ENCODE results near the gene SENP1.

SENP1 gene

DNA sequence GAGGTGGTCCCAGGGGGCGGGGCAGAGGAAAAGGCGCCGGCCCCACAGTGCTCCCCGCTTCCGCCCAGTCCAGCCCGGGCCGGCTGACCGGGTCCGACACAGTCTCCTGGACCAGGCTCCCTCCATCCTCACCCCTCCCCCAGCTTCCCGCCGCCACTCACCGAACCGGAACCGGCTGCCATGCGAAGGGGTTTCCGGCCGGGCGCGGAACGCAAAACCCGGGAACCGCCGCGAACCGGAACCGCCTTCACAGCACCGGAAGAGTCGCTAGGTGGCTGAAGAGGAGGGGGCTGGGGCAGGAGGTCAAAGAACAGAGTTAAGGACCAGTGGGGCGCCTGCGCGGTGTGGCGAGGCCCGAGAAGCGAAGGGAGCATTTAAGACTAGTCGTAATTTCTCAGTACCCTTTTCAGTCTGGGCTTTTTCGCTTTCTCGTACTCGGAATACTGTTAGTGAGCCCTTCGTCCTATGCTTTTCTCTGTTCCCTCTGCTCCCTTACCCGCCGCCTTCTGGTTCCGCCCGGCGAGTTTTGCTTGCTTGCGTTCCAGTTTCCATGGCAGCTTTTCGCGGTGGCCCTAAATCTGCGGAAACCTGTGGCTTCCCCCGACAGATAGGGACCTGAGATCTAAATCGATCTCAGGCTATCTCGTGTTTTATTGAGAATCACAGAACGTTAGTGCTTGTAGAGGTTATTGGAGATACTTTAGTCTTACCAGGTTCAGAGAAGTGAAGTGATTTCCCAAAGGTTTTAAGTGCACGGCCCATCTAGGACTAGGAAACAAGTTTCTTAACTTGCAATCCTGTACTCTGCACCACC, at the start of gene SENP1:
Gene SENP1, minus strand, starts transcription at position 213 of the 814 bp plus-strand sequence. CDS start 4,607 bp downstream, outside the sequence.
- Histone ChIP-seq H3K4me1 (ENCODE audit: control insufficient read depth in 5 of 5, insufficient read depth in 5 of 5, low read length in 5 of 5) (peaks cover 3 to 21% (median 20%) of the 10 kb centered on the region in 5 donors), H3K27ac (ENCODE audit: low read depth, low read length) (peak within 1 kb of the TSS; percentile 93)

DNA sequence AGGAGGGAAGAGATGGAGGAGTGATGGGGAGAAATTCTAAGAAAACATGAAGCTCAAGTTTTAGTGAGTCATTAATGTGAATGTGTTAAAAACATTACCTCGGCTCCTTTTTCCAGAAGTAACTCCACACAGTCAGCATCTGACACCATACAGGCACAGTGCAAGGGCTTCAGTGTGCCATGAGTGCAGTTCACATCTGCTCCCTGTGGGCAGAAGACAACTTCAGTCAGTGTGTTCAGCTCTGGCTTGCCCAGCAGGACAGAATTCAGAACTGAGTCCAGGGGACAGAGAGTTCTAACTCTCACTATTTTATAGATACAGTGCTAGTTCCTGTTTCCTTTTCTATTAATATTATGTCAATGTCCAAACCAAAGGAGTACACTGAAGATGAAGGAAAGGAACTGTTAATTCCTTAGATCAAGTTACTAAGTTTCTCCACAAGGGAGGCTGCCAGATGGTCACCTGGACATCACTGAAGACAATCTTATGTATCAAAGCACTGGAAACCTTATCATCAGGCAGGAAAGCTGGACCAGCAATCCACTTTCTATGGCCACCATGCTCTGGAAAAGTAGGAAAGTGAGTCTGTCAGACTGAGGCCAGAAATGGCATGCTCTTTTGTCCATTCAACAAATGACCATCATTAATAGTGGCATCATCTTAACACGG, 45.4 kb upstream of the SENP1 start:
- no peak overlapping the region for H3K27ac ChIP-seq (ENCODE audit: low read depth, low read length)
- peaks cover 0 to 8% (median 2%) of the 10 kb centered on the region in 5 donors for H3K4me1 ChIP-seq (ENCODE audit: control insufficient read depth in 5 of 5, insufficient read depth in 5 of 5, low read length in 5 of 5)
- H3K4me3 ChIP-seq (ENCODE audit: low read depth in 1 of 5, low read length in 5 of 5), result no peak overlapping the region
- peak overlapping the region in 1 of 5 donors; percentile 11 for H3K9ac ChIP-seq (ENCODE audit: low read length in 5 of 5)
- H3K27me3 ChIP-seq (ENCODE audit: control insufficient read depth in 5 of 5, insufficient read depth in 4 of 5, low read length in 5 of 5), result no peaks in the 10 kb centered on the region
- peaks cover 42 to 69% (median 56%) of the 10 kb centered on the region in 5 donors for H3K36me3 ChIP-seq (ENCODE audit: control insufficient read depth in 5 of 5, insufficient read depth in 5 of 5, low read length in 5 of 5)
- no peaks in the 10 kb centered on the region for H3K9me3 ChIP-seq (ENCODE audit: control insufficient read depth in 5 of 5, low read length in 5 of 5)

More for the DNA sequence above, at the start of gene SENP1:
- H3K9me3 ChIP-seq (ENCODE audit: control insufficient read depth in 5 of 5, low read length in 5 of 5), result no peaks in the 10 kb centered on the region
- H3K27me3 ChIP-seq (ENCODE audit: control insufficient read depth in 5 of 5, insufficient read depth in 4 of 5, low read length in 5 of 5), result peaks cover 0 to 2% (median 0%) of the 10 kb centered on the region in 5 donors
- no peaks in the 10 kb centered on the region for H3K36me3 ChIP-seq (ENCODE audit: control insufficient read depth in 5 of 5, insufficient read depth in 5 of 5, low read length in 5 of 5)
- peak within 1 kb of the TSS; percentile 84 to 99 (median 97) for H3K9ac ChIP-seq (ENCODE audit: low read length in 5 of 5)
- peak within 1 kb of the TSS; percentile 78 to 96 (median 92) for H3K4me3 ChIP-seq (ENCODE audit: low read depth in 1 of 5, low read length in 5 of 5)

DNA sequence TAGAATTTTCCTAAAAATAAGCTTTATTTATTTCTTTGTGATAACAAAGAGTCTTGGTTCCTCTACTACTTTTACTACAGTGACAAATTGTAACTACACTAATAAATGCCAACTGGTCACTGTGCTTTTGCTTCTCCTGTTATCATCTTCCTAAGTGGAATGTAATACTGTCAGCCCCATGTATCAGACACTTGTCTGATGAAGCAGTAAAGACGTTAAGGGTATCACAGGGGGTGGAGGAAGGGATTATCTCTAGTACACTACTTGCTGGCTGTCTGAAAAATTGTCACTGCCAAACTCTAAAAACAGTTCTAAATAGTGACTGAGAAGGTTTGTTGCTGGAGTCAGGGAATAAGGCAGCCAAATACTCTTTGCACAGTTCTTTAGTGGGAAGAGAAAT, 40.1 kb upstream of the SENP1 start:
- no peak overlapping the region for H3K27ac ChIP-seq (ENCODE audit: low read depth, low read length)
- H3K9ac ChIP-seq (ENCODE audit: low read length in 5 of 5), result no peak overlapping the region
- no peak overlapping the region for H3K4me3 ChIP-seq (ENCODE audit: low read depth in 1 of 5, low read length in 5 of 5)
- H3K4me1 ChIP-seq (ENCODE audit: control insufficient read depth in 5 of 5, insufficient read depth in 5 of 5, low read length in 5 of 5), result peaks cover 0 to 4% (median 0%) of the 10 kb centered on the region in 5 donors
- no peaks in the 10 kb centered on the region for H3K27me3 ChIP-seq (ENCODE audit: control insufficient read depth in 5 of 5, insufficient read depth in 4 of 5, low read length in 5 of 5)
- peaks cover 34 to 94% (median 77%) of the 10 kb centered on the region in 5 donors for H3K36me3 ChIP-seq (ENCODE audit: control insufficient read depth in 5 of 5, insufficient read depth in 5 of 5, low read length in 5 of 5)
- H3K9me3 ChIP-seq (ENCODE audit: control insufficient read depth in 5 of 5, low read length in 5 of 5), result no peaks in the 10 kb centered on the region

DNA sequence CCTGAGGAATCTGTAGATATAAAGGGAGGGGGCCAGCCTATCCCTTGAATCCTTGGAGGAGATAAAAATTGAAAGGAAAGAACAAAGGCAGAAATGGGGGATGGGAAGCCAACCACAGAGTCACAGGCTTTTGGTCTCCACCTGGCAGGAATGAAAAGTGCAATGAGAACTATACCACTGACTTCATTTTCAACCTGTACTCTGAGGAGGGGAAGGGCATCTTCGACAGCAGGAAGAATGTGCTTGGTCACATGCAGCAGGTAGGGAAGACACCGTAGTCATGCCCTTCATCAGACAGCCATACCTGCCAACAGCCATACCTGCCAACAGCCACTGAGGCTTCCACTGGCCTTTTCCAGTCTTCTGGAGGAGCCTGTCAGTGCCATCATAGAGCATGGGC, 38.0 kb upstream of the SENP1 start:
- Histone ChIP-seq H3K4me3 (ENCODE audit: low read depth in 1 of 5, low read length in 5 of 5) (no peak overlapping the region), H3K9me3 (ENCODE audit: control insufficient read depth in 5 of 5, low read length in 5 of 5) (no peaks in the 10 kb centered on the region), H3K27ac (ENCODE audit: low read depth, low read length) (no peak overlapping the region), H3K27me3 (ENCODE audit: control insufficient read depth in 5 of 5, insufficient read depth in 4 of 5, low read length in 5 of 5) (no peaks in the 10 kb centered on the region), H3K9ac (ENCODE audit: low read length in 5 of 5) (no peak overlapping the region), H3K36me3 (ENCODE audit: control insufficient read depth in 5 of 5, insufficient read depth in 5 of 5, low read length in 5 of 5) (peaks cover 20 to 94% (median 73%) of the 10 kb centered on the region in 5 donors), H3K4me1 (ENCODE audit: control insufficient read depth in 5 of 5, insufficient read depth in 5 of 5, low read length in 5 of 5) (peaks cover 0 to 4% (median 0%) of the 10 kb centered on the region in 5 donors)

DNA sequence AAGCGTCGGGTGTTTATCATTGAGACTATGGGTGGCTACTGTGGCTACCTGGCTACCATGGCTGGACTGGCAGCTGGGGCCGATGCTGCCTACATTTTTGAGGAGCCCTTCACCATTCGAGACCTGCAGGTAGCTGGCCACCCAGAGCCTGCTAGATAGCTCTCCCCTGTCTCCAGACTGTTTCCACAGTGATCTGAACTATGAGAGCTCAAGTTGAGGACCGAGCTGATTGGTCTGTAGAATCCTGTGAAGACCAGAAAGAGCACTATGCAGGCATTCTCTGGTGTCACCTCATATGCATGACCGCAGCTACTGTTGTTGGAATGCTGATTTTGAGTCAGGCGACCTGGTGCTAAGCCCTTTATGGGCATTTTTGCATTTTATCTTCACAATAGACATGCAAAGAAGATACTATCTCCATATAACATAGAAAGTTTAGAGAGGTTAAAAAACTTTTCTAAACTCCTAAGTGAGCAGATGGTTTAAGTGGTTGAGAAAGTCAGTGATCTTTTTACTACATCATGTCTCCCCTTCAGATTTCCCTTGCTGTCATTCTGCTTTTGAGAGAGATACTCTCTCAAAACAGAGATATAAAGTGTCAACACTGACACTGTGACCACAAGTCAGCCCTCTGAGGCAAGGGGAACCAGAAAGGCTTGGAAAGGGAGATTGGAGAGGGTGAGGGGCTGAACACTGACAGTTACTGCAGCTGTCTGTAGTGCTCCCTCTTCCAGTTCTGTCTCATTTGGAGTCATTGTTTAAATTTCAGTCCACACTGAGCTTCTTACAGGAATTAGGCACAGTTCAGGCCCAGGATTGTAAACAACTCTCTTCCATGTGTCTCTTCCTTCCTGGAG, 37.2 kb upstream of the SENP1 start:
- H3K9me3 ChIP-seq (ENCODE audit: control insufficient read depth in 5 of 5, low read length in 5 of 5), result no peaks in the 10 kb centered on the region
- no peak overlapping the region for H3K4me3 ChIP-seq (ENCODE audit: low read depth in 1 of 5, low read length in 5 of 5)
- peaks cover 19 to 92% (median 68%) of the 10 kb centered on the region in 5 donors for H3K36me3 ChIP-seq (ENCODE audit: control insufficient read depth in 5 of 5, insufficient read depth in 5 of 5, low read length in 5 of 5)
- no peak overlapping the region for H3K9ac ChIP-seq (ENCODE audit: low read length in 5 of 5)
- H3K27me3 ChIP-seq (ENCODE audit: control insufficient read depth in 5 of 5, insufficient read depth in 4 of 5, low read length in 5 of 5), result no peaks in the 10 kb centered on the region
- H3K4me1 ChIP-seq (ENCODE audit: control insufficient read depth in 5 of 5, insufficient read depth in 5 of 5, low read length in 5 of 5), result peaks cover 0 to 2% (median 0%) of the 10 kb centered on the region in 5 donors
- no peak overlapping the region for H3K27ac ChIP-seq (ENCODE audit: low read depth, low read length)

DNA sequence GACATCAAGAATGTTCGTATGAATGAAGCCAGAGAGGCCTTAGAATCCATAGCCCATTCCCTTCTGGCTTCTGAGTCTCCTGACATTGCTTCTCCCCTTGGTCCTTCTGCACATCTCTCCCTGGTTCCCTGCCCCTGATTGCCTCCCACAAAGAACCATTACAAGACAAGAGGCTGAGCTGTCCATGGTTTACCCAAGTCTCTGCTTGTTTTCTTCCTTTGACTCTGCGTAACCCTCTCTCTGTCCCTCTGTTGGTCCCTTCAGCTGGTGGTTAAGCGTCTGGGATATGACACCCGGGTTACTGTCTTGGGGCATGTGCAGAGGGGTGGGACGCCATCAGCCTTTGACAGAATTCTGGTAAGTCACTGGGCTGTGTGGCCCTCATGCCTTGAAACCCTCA, 29.1 kb upstream of the SENP1 start:
- no peaks in the 10 kb centered on the region for H3K27me3 ChIP-seq (ENCODE audit: control insufficient read depth in 5 of 5, insufficient read depth in 4 of 5, low read length in 5 of 5)
- H3K36me3 ChIP-seq (ENCODE audit: control insufficient read depth in 5 of 5, insufficient read depth in 5 of 5, low read length in 5 of 5), result peaks cover 0 to 66% (median 53%) of the 10 kb centered on the region in 5 donors
- no peak overlapping the region for H3K4me3 ChIP-seq (ENCODE audit: low read depth in 1 of 5, low read length in 5 of 5)
- no peak overlapping the region for H3K27ac ChIP-seq (ENCODE audit: low read depth, low read length)
- no peaks in the 10 kb centered on the region for H3K9me3 ChIP-seq (ENCODE audit: control insufficient read depth in 5 of 5, low read length in 5 of 5)
- no peak overlapping the region for H3K9ac ChIP-seq (ENCODE audit: low read length in 5 of 5)
- H3K4me1 ChIP-seq (ENCODE audit: control insufficient read depth in 5 of 5, insufficient read depth in 5 of 5, low read length in 5 of 5), result no peaks in the 10 kb centered on the region

DNA sequence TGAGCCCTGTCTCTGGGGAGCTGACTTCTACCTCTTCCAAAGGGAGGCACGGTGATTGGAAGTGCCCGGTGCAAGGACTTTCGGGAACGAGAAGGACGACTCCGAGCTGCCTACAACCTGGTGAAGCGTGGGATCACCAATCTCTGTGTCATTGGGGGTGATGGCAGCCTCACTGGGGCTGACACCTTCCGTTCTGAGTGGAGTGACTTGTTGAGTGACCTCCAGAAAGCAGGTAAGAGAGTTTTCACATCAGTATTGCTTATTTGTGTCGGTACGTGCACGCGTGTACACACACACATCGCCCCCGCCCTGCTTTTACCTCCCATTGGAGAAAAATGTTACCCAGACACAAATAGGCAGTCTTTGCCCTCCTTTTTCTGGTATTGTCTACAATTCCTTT, 26.9 kb upstream of the SENP1 start:
- H3K9me3 ChIP-seq (ENCODE audit: control insufficient read depth in 5 of 5, low read length in 5 of 5), result no peaks in the 10 kb centered on the region
- H3K9ac ChIP-seq (ENCODE audit: low read length in 5 of 5), result no peak overlapping the region
- no peak overlapping the region for H3K4me3 ChIP-seq (ENCODE audit: low read depth in 1 of 5, low read length in 5 of 5)
- H3K27me3 ChIP-seq (ENCODE audit: control insufficient read depth in 5 of 5, insufficient read depth in 4 of 5, low read length in 5 of 5), result no peaks in the 10 kb centered on the region
- peaks cover 0 to 52% (median 45%) of the 10 kb centered on the region in 5 donors for H3K36me3 ChIP-seq (ENCODE audit: control insufficient read depth in 5 of 5, insufficient read depth in 5 of 5, low read length in 5 of 5)
- no peaks in the 10 kb centered on the region for H3K4me1 ChIP-seq (ENCODE audit: control insufficient read depth in 5 of 5, insufficient read depth in 5 of 5, low read length in 5 of 5)
- no peak overlapping the region for H3K27ac ChIP-seq (ENCODE audit: low read depth, low read length)

DNA sequence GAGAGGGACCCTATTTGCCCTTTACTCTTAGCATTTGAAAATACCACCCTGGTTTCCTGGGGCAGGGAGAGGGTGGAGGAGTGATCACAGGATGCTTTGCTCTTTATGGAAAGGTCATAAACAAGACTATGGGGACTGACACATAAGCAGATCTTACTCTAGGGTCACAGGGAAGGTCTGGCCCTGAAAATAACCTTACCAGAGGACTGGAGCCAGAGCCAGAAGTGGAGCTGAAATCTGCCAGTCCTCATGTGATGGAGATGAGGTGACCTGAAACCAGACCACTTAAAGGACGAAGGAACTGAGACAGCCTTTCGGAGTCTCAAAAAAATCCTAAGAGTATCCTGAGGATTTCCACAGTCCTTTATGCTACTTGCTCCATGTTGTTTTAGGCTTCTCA, 25.6 kb upstream of the SENP1 start:
- no peak overlapping the region for H3K4me3 ChIP-seq (ENCODE audit: low read depth in 1 of 5, low read length in 5 of 5)
- H3K9ac ChIP-seq (ENCODE audit: low read length in 5 of 5), result no peak overlapping the region
- H3K27ac ChIP-seq (ENCODE audit: low read depth, low read length), result no peak overlapping the region
- H3K36me3 ChIP-seq (ENCODE audit: control insufficient read depth in 5 of 5, insufficient read depth in 5 of 5, low read length in 5 of 5), result peaks cover 0 to 52% (median 40%) of the 10 kb centered on the region in 5 donors
- H3K9me3 ChIP-seq (ENCODE audit: control insufficient read depth in 5 of 5, low read length in 5 of 5), result no peaks in the 10 kb centered on the region
- H3K4me1 ChIP-seq (ENCODE audit: control insufficient read depth in 5 of 5, insufficient read depth in 5 of 5, low read length in 5 of 5), result no peaks in the 10 kb centered on the region
- no peaks in the 10 kb centered on the region for H3K27me3 ChIP-seq (ENCODE audit: control insufficient read depth in 5 of 5, insufficient read depth in 4 of 5, low read length in 5 of 5)

DNA sequence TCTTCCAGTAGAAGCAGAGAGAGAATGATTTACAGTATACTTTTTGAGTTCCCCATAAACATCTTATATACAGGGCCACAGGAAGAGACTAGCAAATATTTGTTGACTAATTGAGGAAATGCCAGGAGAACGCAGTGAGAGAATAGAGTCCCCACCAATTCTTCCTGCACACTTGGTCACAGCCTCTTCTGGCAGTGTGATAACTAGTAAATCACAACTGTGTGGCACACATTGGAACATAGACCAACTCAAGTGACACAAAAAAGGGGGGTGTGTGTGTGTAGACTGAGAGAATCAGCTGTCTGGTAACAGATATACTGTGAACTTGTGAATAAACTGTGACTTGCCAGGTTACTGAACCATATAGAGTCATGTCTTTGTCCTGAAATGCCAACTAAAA, 23.5 kb upstream of the SENP1 start:
- Histone ChIP-seq H3K27me3 (ENCODE audit: control insufficient read depth in 5 of 5, insufficient read depth in 4 of 5, low read length in 5 of 5) (no peaks in the 10 kb centered on the region), H3K27ac (ENCODE audit: low read depth, low read length) (no peak overlapping the region), H3K9me3 (ENCODE audit: control insufficient read depth in 5 of 5, low read length in 5 of 5) (no peaks in the 10 kb centered on the region), H3K36me3 (ENCODE audit: control insufficient read depth in 5 of 5, insufficient read depth in 5 of 5, low read length in 5 of 5) (peaks cover 0 to 44% (median 32%) of the 10 kb centered on the region in 5 donors), H3K4me1 (ENCODE audit: control insufficient read depth in 5 of 5, insufficient read depth in 5 of 5, low read length in 5 of 5) (no peaks in the 10 kb centered on the region), H3K9ac (ENCODE audit: low read length in 5 of 5) (no peak overlapping the region), H3K4me3 (ENCODE audit: low read depth in 1 of 5, low read length in 5 of 5) (no peak overlapping the region)

Measured in subcutaneous abdominal adipose tissue (tissue), 5 donors.